Measurements from ENCODE around the gene SLC8A2.
"Not testable (repeated sequence)": the region's sequence is repeated elsewhere in the genome, so short reads cannot be mapped to it uniquely, and the experiment has no call there.

The SLC8A2 gene

GRCh38 chr19:47416643-47416985, 55.1 kb downstream of the SLC8A2 start:
- H3K4me3 ChIP-seq (ENCODE audit: control insufficient read depth, low read depth, low read length): no peak overlapping the region
- DNase-seq (ENCODE audit: low read depth): no peak
- TF ChIP-seq CTCF (IDR thresholded peaks at IDR 0.05; ENCODE audit: control insufficient read depth, insufficient read depth, low read depth, low read length, missing control alignments): no peak

GRCh38 chr19:47415953-47416642, 55.6 kb downstream of the SLC8A2 start:
- DNase-seq (ENCODE audit: low read depth): no peak
- no peak for TF ChIP-seq CTCF (IDR thresholded peaks at IDR 0.05; ENCODE audit: control insufficient read depth, insufficient read depth, low read depth, low read length, missing control alignments)
- H3K4me3 ChIP-seq (ENCODE audit: control insufficient read depth, low read depth, low read length): no peak overlapping the region

- no peak for TF ChIP-seq CTCF (IDR thresholded peaks at IDR 0.05; ENCODE audit: control insufficient read depth, insufficient read depth, low read depth, low read length, missing control alignments)
- H3K4me3 ChIP-seq (ENCODE audit: control insufficient read depth, low read depth, low read length): no peak overlapping the region
- no peak for DNase-seq (ENCODE audit: low read depth)
These were observed 57.2 kb downstream of the SLC8A2 start for GRCh38 chr19:47414469-47414868.

GRCh38 chr19:47413941-47414340, 57.8 kb downstream of the SLC8A2 start:
- no peak for DNase-seq (ENCODE audit: low read depth)
- no peak for TF ChIP-seq CTCF (IDR thresholded peaks at IDR 0.05; ENCODE audit: control insufficient read depth, insufficient read depth, low read depth, low read length, missing control alignments)
- H3K4me3 ChIP-seq (ENCODE audit: control insufficient read depth, low read depth, low read length): no peak overlapping the region

GRCh38 chr19:47411696-47412095, 60.0 kb downstream of the SLC8A2 start:
- not testable (repeated sequence) for DNase-seq (ENCODE audit: low read depth); H3K4me3 ChIP-seq (ENCODE audit: control insufficient read depth, low read depth, low read length)

GRCh38 chr19:47411101-47411500, 60.6 kb downstream of the SLC8A2 start:
- H3K4me3 ChIP-seq (ENCODE audit: control insufficient read depth, low read depth, low read length): no peak overlapping the region
- DNase-seq (ENCODE audit: low read depth): no peak
- TF ChIP-seq CTCF (IDR thresholded peaks at IDR 0.05; ENCODE audit: control insufficient read depth, insufficient read depth, low read depth, low read length, missing control alignments): no peak

- no peak for TF ChIP-seq CTCF (IDR thresholded peaks at IDR 0.05; ENCODE audit: control insufficient read depth, insufficient read depth, low read depth, low read length, missing control alignments)
- no peak overlapping the region for H3K4me3 ChIP-seq (ENCODE audit: control insufficient read depth, low read depth, low read length)
- no peak for DNase-seq (ENCODE audit: low read depth)
These were observed 63.3 kb downstream of the SLC8A2 start for GRCh38 chr19:47408156-47408938.
